B cell (primary cell): Measurements from ENCODE around the gene MFF. TPM values are rescaled to one million over a fixed set of nuclear protein-coding genes. Genes with fewer than 3 reads are reported as not detected.

Experiments used
- ATAC-seq: fragments of 200-7000 bp; cut with Tn5 transposase; one replicate; pipeline ENCODE4 v1.10.0; 2021; ENCODE audit warnings: low read depth, mild to moderate bottlenecking, moderate number of reproducible peaks, moderate library complexity
- CTCF ChIA-PET: fragments of 350-600 bp; sonication (Branson Sonifier 250); formaldehyde crosslinking; loops from one replicate; lab custom pipeline; 2021; ENCODE audit warnings: antibody characterized with exemption, inconsistent platforms; lab: Charles Lee
- POLR2A ChIA-PET: fragments of 350-600 bp; sonication (Branson Sonifier 250); formaldehyde crosslinking; loops from one replicate; lab custom pipeline; 2021; ENCODE audit warnings: antibody characterized with exemption; lab: Charles Lee
- DNase-seq: peaks from one replicate; pipeline ENCODE4 v3.0.0; 2013
- H2AFZ ChIP-seq: 2 replicates; pipeline ENCODE4 v1.6.1; 2012; ENCODE audit warnings: mild to moderate bottlenecking, low read depth, low read length; ENCODE audit not compliant: insufficient read depth, poor library complexity, severe bottlenecking
- H3K27ac ChIP-seq, 2 donors: 1 replicate in 1 of 2; 2 replicates in 1 of 2; pipeline ENCODE4 v1.5.1; 2012 to 2013; ENCODE audit warnings: low read length in 2 of 2, mild to moderate bottlenecking in 2 of 2, moderate library complexity in 1 of 2
- H3K27me3 ChIP-seq, 4 experiments: fragments of 200-600 bp in 1 of 4; sonication (generic) in 1 of 4; replicated peaks in 1 of 4; 1 replicate in 2 of 4; 2 replicates in 2 of 4; pipeline versions ENCODE4 v1.6.1 to v1.7.0; 2013 to 2016; ENCODE audit warnings: low read length in 3 of 4, mild to moderate bottlenecking in 2 of 4, mixed read lengths in 1 of 4, moderate library complexity in 1 of 4; ENCODE audit not compliant: insufficient read depth in 4 of 4, control insufficient read depth in 3 of 4; ENCODE audit errors: control extremely low read depth in 1 of 4
- H3K36me3 ChIP-seq, 2 experiments: replicated peaks in 1 of 2; 1 replicate in 1 of 2; 2 replicates in 1 of 2; pipeline versions ENCODE4 v1.6.1 to v1.7.1; 2013; ENCODE audit warnings: low read length in 1 of 2; ENCODE audit not compliant: insufficient read depth in 2 of 2, control insufficient read depth in 1 of 2; ENCODE audit errors: control extremely low read depth in 1 of 2, extremely low read depth in 1 of 2
- H3K4me1 ChIP-seq, 2 donors: fragments of 200-600 bp in 1 of 2; sonication (generic) in 1 of 2; 1 replicate in 1 of 2; 2 replicates in 1 of 2; pipeline versions ENCODE4 v1.5.1 to v1.6.1; 2013 to 2017; ENCODE audit warnings: low read length in 2 of 2; ENCODE audit not compliant: control insufficient read depth in 2 of 2, insufficient read depth in 2 of 2
- H3K4me2 ChIP-seq: replicated peaks from 2 replicates; pipeline ENCODE3; 2012; ENCODE audit warnings: mild to moderate bottlenecking, low read depth, low read length; ENCODE audit not compliant: poor library complexity, severe bottlenecking
- H3K4me3 ChIP-seq, 5 experiments: fragments of 200-600 bp in 1 of 5; sonication (generic) in 1 of 5; 1 replicate in 3 of 5; 2 replicates in 2 of 5; pipeline versions ENCODE4 v1.5.1 to v1.7.0; 2011 to 2016; ENCODE audit warnings: low read length in 4 of 5, mild to moderate bottlenecking in 4 of 5, low read depth in 2 of 5, control low read depth in 1 of 5, moderate library complexity in 1 of 5; ENCODE audit not compliant: insufficient read depth in 1 of 5; ENCODE audit errors: control extremely low read depth in 1 of 5, extremely low read depth in 1 of 5
- H3K79me2 ChIP-seq: fragments of 200-600 bp; sonication (generic); one replicate; pipeline ENCODE4 v1.6.0; 2016; ENCODE audit warnings: low read length; ENCODE audit not compliant: control insufficient read depth, insufficient read depth
- H3K9ac ChIP-seq: fragments of 200-600 bp; sonication (generic); 2 replicates; pipeline ENCODE4 v1.6.1; 2017; ENCODE audit warnings: mild to moderate bottlenecking, low read length, moderate library complexity
- H3K9me3 ChIP-seq, 3 donors: one replicate each; pipeline versions ENCODE4 v1.6.1 to v1.7.1; 2013; ENCODE audit warnings: low read length in 2 of 3; ENCODE audit not compliant: control insufficient read depth in 2 of 3, insufficient read depth in 1 of 3; ENCODE audit errors: control extremely low read depth in 1 of 3
- H4K20me1 ChIP-seq: 2 replicates; pipeline ENCODE4 v1.6.0; 2012; ENCODE audit warnings: mild to moderate bottlenecking, low read length; ENCODE audit not compliant: insufficient read depth, control insufficient read depth, poor library complexity, severe bottlenecking
- H3K27ac Mint-ChIP-seq: one replicate; pipeline ENCODE4 v1.8.0; 2021; ENCODE audit warnings: mixed read lengths
- H3K27me3 Mint-ChIP-seq: one replicate; pipeline ENCODE4 v1.8.0; 2021; ENCODE audit warnings: mixed read lengths
- H3K4me1 Mint-ChIP-seq: one replicate; pipeline ENCODE4 v1.8.0; 2021; ENCODE audit warnings: mixed read lengths
- H3K4me3 Mint-ChIP-seq: one replicate; pipeline ENCODE4 v1.8.0; 2021; ENCODE audit warnings: mixed read lengths
- H3K9me3 Mint-ChIP-seq: one replicate; pipeline ENCODE4 v1.8.0; 2022; ENCODE audit warnings: mixed read lengths; ENCODE audit not compliant: insufficient read depth
- CTCF ChIP-seq: fragments of 200-600 bp; IDR thresholded peaks from one replicate; pipeline ENCODE4 v1.8.0; 2022; ENCODE audit warnings: antibody characterized with exemption, mild to moderate bottlenecking
- EZH2 ChIP-seq: IDR thresholded peaks from 2 replicates; pipeline ENCODE4 v1.6.1; 2012; ENCODE audit warnings: borderline replicate concordance, low read depth, mild to moderate bottlenecking, moderate library complexity, low read length; ENCODE audit not compliant: insufficient read depth, poor library complexity, severe bottlenecking
- WGBS: methylation state at CpG from one replicate; pipeline ENCODE4 v1.1.5; 2013; ENCODE audit warnings: missing lambda C conversion rate; ENCODE audit not compliant: insufficient coverage; 5-methylcytosine and 5-hydroxymethylcytosine counted together
- intact Hi-C: fragments of 100-400 bp; cut with micrococcal nuclease; formaldehyde crosslinking; loops from one replicate; pipeline ENCODE4 v1.10.0; 2022
- polyA plus RNA-seq: library from polyadenylated mRNA; depleted of rRNA; stranded (reverse); fragments of >200 nt; gene quantifications from 2 replicates; pipeline ENCODE4 v1.2.3, GENCODE V29; 2012
- total RNA-seq, 2 donors: library from RNA; stranded (reverse); fragments of 120-200 nt in 1 of 2; gene quantifications; 1 replicate in 1 of 2; 2 replicates in 1 of 2; pipeline versions ENCODE4 v1.2.3 to v1.2.4, GENCODE V29; 2013 to 2022

Gene MFF
- total and polyA plus RNA-seq, 2 donors (not counting 1 experiment from before 2014, with no cell fraction given) = 55.0 to 70.4 TPM

- H3K79me2 ChIP-seq = no peaks in the 10 kb centered on the region
- H3K36me3 ChIP-seq = peaks cover 11 to 21% of the 10 kb centered on the region in 2 experiments
- no peaks in the 10 kb centered on the region for H3K9me3 ChIP-seq
- intact Hi-C loops = no loop called here
- CTCF ChIA-PET = interaction anchor here (0.9 kb wide), 1 partner anchor 22 kb away, joined by 3 read pairs; no protein-coding TSS in a partner anchor
- H3K4me1 Mint-ChIP-seq = no peaks in the 10 kb centered on the region
- no peaks in the 10 kb centered on the region for H4K20me1 ChIP-seq
- H2AFZ ChIP-seq = no peak overlapping the region
- H3K27me3 ChIP-seq = no peaks in the 10 kb centered on the region
- no peak overlapping the region for H3K4me3 ChIP-seq
- no peak overlapping the region for H3K27ac ChIP-seq
- DNase-seq (no peak), ATAC-seq (no peak)
- no peak overlapping the region for H3K27ac Mint-ChIP-seq
- TF ChIP-seq EZH2 (no peak), CTCF (no peak)
- H3K4me2 ChIP-seq = no peak overlapping the region
- POLR2A ChIA-PET = no interaction called here
- H3K9ac ChIP-seq = no peak overlapping the region
- no peaks in the 10 kb centered on the region for H3K9me3 Mint-ChIP-seq
- H3K27me3 Mint-ChIP-seq = no peaks in the 10 kb centered on the region
- no CpG with 5 or more reads among the region's 7 CpGs for WGBS
- H3K4me1 ChIP-seq = no peaks in the 10 kb centered on the region
- H3K4me3 Mint-ChIP-seq = no peak overlapping the region
Observed at GRCh38 chr2:227349989-227350612, 25.1 kb downstream of the MFF start.

- Mint-ChIP-seq H3K27me3 (no peaks in the 10 kb centered on the region), H3K27ac (no peak overlapping the region), H3K4me1 (no peaks in the 10 kb centered on the region), H3K9me3 (no peaks in the 10 kb centered on the region), H3K4me3 (no peak overlapping the region)
- no peaks in the 10 kb centered on the region for H3K9me3 ChIP-seq
- ChIA-PET POLR2A (no interaction called here), CTCF (no interaction called here)
- no peaks in the 10 kb centered on the region for H3K4me1 ChIP-seq
- DNase-seq (no peak), ATAC-seq (no peak)
- H4K20me1 ChIP-seq = no peaks in the 10 kb centered on the region
- H2AFZ ChIP-seq = no peak overlapping the region
- TF ChIP-seq EZH2 (no peak), CTCF (no peak)
- H3K27me3 ChIP-seq = no peaks in the 10 kb centered on the region
- WGBS = 52% methylated on average over 2 of the region's 4 CpGs
- no peak overlapping the region for H3K4me3 ChIP-seq
- H3K4me2 ChIP-seq = no peak overlapping the region
- H3K79me2 ChIP-seq = no peaks in the 10 kb centered on the region
- intact Hi-C loops = no loop called here
- no peak overlapping the region for H3K9ac ChIP-seq
- H3K27ac ChIP-seq = no peak overlapping the region
- peaks cover 9 to 31% of the 10 kb centered on the region in 2 experiments for H3K36me3 ChIP-seq
Observed at GRCh38 chr2:227351639-227352038, 26.6 kb downstream of the MFF start.
